Keratinocyte (primary cell): ENCODE data around the gene MAD1L1.

Experiments used
- CTCF ChIP-seq, 3 experiments: IDR thresholded peaks in 1 of 3; conservative IDR thresholded peaks in 1 of 3; optimal IDR thresholded peaks in 1 of 3; 2 replicates in 2 of 3; 3 replicates in 1 of 3; pipeline versions ENCODE3 to v1.5.1; 2011; ENCODE audit warnings: low read length in 3 of 3, mild to moderate bottlenecking in 3 of 3, moderate library complexity in 2 of 3, control low read depth in 1 of 3, inconsistent platforms in 1 of 3; ENCODE audit not compliant: insufficient read depth in 2 of 3; ENCODE audit errors: extremely low read depth in 1 of 3
- EZH2 ChIP-seq: IDR thresholded peaks from one replicate; pipeline ENCODE4 v1.6.1; 2012; ENCODE audit warnings: inconsistent platforms, mild to moderate bottlenecking, low read length, moderate library complexity

DNA sequence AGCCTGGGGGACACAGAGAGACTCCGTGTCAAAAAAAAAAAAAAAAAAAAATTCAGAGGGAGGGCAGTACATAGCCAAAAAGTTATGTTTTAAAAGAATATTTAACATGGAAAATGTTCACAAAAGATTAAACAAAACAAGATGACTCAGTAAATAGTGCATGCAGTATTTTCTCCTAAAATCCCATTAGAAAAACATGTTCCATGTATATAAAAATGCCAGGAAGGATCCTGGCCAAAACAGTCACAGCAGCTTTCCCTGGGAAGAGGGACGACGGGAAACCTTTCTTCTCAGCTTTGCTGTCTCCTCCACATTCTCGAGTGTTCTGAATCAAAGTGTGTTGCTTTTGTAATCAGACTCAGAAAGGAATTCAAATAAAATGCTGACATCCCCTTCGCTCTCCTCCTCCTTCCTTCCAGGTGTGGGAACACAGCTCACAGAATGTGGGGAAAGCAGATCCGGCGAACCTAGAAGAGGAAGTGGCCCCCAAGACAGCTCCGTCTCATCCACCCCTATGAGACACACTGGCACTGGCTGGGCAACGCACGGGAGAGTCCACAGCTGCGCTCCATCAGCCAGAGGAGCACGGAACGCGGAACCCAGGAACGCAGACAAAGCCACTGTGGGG is 139.4 kb downstream of the MAD1L1 start:
- no peak for TF ChIP-seq CTCF (optimal IDR thresholded peaks at IDR 0.05 in 1 of 3, IDR thresholded peaks at IDR 0.05 in 1 of 3, conservative IDR thresholded peaks at IDR 0.05 in 1 of 3; ENCODE audit: extremely low read depth in 1 of 3, insufficient read depth in 2 of 3, low read length in 3 of 3)
- no peak for TF ChIP-seq EZH2
